ENCODE results near the gene SAE1. TPM values are rescaled to one million over a fixed set of nuclear protein-coding genes. Genes with fewer than 3 reads are reported as not detected.

SAE1 gene
- total RNA-seq, 1 experiment from 2014 or later = 140 TPM

DNA sequence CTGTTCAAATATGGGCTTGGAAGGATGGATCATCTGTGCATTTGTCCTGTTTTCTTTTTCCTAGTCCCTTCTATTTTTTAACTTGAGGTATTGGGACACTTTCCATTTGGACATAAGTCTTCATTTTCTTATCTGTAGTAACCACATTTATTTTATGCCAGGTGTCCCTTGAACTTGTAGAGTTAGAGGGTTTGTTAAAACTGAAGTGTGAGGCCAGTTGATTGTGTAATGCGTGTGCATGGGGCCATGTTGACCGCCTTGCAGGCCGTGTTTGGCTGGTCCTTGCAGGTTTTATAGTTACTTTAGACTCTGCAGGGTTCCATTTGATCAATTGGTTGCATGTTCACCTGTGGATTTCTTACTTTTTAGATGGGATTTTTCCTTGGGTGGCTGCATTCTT is 21.0 kb downstream of the SAE1 start:
- TF ChIP-seq POLR2AphosphoS5 (IDR thresholded peaks at IDR 0.05; ENCODE audit: low read depth, low read length) (no peak), TCF7L2 (IDR thresholded peaks at IDR 0.05; ENCODE audit: low read depth, low read length) (no peak), SIN3A (IDR thresholded peaks at IDR 0.05; ENCODE audit: borderline replicate concordance, insufficient read depth, low read depth, low read length) (no peak)
- TF ChIP-seq, protein P1, sequence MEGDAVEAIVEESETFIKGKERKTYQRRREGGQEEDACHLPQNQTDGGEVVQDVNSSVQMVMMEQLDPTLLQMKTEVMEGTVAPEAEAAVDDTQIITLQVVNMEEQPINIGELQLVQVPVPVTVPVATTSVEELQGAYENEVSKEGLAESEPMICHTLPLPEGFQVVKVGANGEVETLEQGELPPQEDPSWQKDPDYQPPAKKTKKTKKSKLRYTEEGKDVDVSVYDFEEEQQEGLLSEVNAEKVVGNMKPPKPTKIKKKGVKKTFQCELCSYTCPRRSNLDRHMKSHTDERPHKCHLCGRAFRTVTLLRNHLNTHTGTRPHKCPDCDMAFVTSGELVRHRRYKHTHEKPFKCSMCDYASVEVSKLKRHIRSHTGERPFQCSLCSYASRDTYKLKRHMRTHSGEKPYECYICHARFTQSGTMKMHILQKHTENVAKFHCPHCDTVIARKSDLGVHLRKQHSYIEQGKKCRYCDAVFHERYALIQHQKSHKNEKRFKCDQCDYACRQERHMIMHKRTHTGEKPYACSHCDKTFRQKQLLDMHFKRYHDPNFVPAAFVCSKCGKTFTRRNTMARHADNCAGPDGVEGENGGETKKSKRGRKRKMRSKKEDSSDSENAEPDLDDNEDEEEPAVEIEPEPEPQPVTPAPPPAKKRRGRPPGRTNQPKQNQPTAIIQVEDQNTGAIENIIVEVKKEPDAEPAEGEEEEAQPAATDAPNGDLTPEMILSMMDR (IDR thresholded peaks at IDR 0.05) = no peak
- TF ChIP-seq, protein P2, sequence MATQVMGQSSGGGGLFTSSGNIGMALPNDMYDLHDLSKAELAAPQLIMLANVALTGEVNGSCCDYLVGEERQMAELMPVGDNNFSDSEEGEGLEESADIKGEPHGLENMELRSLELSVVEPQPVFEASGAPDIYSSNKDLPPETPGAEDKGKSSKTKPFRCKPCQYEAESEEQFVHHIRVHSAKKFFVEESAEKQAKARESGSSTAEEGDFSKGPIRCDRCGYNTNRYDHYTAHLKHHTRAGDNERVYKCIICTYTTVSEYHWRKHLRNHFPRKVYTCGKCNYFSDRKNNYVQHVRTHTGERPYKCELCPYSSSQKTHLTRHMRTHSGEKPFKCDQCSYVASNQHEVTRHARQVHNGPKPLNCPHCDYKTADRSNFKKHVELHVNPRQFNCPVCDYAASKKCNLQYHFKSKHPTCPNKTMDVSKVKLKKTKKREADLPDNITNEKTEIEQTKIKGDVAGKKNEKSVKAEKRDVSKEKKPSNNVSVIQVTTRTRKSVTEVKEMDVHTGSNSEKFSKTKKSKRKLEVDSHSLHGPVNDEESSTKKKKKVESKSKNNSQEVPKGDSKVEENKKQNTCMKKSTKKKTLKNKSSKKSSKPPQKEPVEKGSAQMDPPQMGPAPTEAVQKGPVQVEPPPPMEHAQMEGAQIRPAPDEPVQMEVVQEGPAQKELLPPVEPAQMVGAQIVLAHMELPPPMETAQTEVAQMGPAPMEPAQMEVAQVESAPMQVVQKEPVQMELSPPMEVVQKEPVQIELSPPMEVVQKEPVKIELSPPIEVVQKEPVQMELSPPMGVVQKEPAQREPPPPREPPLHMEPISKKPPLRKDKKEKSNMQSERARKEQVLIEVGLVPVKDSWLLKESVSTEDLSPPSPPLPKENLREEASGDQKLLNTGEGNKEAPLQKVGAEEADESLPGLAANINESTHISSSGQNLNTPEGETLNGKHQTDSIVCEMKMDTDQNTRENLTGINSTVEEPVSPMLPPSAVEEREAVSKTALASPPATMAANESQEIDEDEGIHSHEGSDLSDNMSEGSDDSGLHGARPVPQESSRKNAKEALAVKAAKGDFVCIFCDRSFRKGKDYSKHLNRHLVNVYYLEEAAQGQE (IDR thresholded peaks at IDR 0.05; ENCODE audit: insufficient read depth in 1 of 2, low read depth in 2 of 2, low read length in 1 of 2) = no peak
- Histone ChIP-seq H3K27me3 (ENCODE audit: control insufficient read depth, insufficient read depth, low read length) (no peaks in the 10 kb centered on the region), H3K36me3 (ENCODE audit: control insufficient read depth, insufficient read depth, low read length) (peaks cover 22% of the 10 kb centered on the region), H3K4me1 (ENCODE audit: control insufficient read depth, insufficient read depth, low read length) (no peaks in the 10 kb centered on the region), H3K27ac (ENCODE audit: low read length) (no peak overlapping the region), H3K9me3 (ENCODE audit: control insufficient read depth, insufficient read depth, low read depth, low read length) (no peaks in the 10 kb centered on the region), H3K4me3 (ENCODE audit: low read depth in 2 of 2, low read length in 2 of 2) (no peak overlapping the region)
- intact Hi-C loops (cut with micrococcal nuclease; ENCODE audit: unreplicated experiment) = no loop called here
- CTCF ChIA-PET = no interaction called here
- in situ Hi-C loops (cut with HindIII; ENCODE audit: low pct_unique_long_range_greater_than_20kb, low sequenced_read_pairs) = no loop called here
- BruUV-seq (replicated peaks) = no TSS peak
- DNase-seq (ENCODE audit: low read depth, low spot score) = no peak
- no peak for ATAC-seq
- POLR2A ChIA-PET = no interaction called here

DNA sequence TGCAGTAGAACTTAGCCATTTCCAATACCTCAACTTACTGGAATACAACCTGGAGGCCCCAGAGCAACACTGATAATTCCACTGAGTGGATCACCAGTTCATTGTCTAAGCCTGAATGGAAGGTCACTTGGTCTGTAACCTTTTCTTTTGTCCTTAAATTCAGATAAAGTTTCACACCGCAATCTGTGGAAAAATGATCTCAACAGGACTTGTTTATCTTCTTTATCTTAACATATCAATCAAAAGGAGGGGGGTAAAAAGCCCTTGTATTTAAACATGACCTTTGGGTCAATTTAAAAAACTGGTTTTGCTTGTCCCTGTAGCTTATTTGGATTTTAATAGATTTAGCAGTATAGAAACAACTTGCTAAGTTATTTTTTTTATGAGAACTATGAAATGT is 21.6 kb downstream of the SAE1 start:
- TF ChIP-seq POLR2AphosphoS5 (IDR thresholded peaks at IDR 0.05; ENCODE audit: low read depth, low read length) = no peak
- TF ChIP-seq, protein P1 (IDR thresholded peaks at IDR 0.05) = no peak
- TF ChIP-seq, protein P2 (IDR thresholded peaks at IDR 0.05; ENCODE audit: insufficient read depth in 1 of 2, low read depth in 2 of 2, low read length in 1 of 2) = no peak
- no peak for TF ChIP-seq TCF7L2 (IDR thresholded peaks at IDR 0.05; ENCODE audit: low read depth, low read length)
- TF ChIP-seq SIN3A (IDR thresholded peaks at IDR 0.05; ENCODE audit: borderline replicate concordance, insufficient read depth, low read depth, low read length) = no peak
- H3K27ac ChIP-seq (ENCODE audit: low read length) = no peak overlapping the region
- POLR2A ChIA-PET = no interaction called here
- no peaks in the 10 kb centered on the region for H3K27me3 ChIP-seq (ENCODE audit: control insufficient read depth, insufficient read depth, low read length)
- no TSS peak for BruUV-seq (replicated peaks)
- H3K4me3 ChIP-seq (ENCODE audit: low read depth in 2 of 2, low read length in 2 of 2) = no peak overlapping the region
- DNase-seq (ENCODE audit: low read depth, low spot score) = no peak
- CTCF ChIA-PET = no interaction called here
- H3K36me3 ChIP-seq (ENCODE audit: control insufficient read depth, insufficient read depth, low read length) = peaks cover 22% of the 10 kb centered on the region
- in situ Hi-C loops (cut with HindIII; ENCODE audit: low pct_unique_long_range_greater_than_20kb, low sequenced_read_pairs) (no loop called here), intact Hi-C loops (cut with micrococcal nuclease; ENCODE audit: unreplicated experiment) (no loop called here)
- no peaks in the 10 kb centered on the region for H3K9me3 ChIP-seq (ENCODE audit: control insufficient read depth, insufficient read depth, low read depth, low read length)
- H3K4me1 ChIP-seq (ENCODE audit: control insufficient read depth, insufficient read depth, low read length) = no peaks in the 10 kb centered on the region; the same call in 1 of the 2 replicates
- no peak for ATAC-seq

Measured in Panc1 (cell line).